SK-N-SH (cell line): ENCODE data around the gene SLC66A3. TPM values are rescaled to one million over a fixed set of nuclear protein-coding genes. Genes with fewer than 3 reads are reported as not detected.

Experiments
- CTCF ChIA-PET: fragments of 300-600, 350-600 bp; formaldehyde crosslinking; extraction: SDS; loops from one replicate; lab custom pipeline; 2021; lab: Yijun Ruan, JAX
- POLR2A ChIA-PET: fragments of 350-600 bp; sonication (Branson Sonifier 250); formaldehyde crosslinking; extraction: SDS; loops from one replicate; lab custom pipeline; 2020; ENCODE audit warnings: antibody characterized with exemption, inconsistent platforms; lab: Yijun Ruan, JAX
- DNase-seq: peaks from one replicate; pipeline ENCODE4 v3.0.0; 2012
- H2AFZ ChIP-seq: fragments of 200-600 bp; sonication (generic); 2 replicates; pipeline ENCODE4 v1.8.1; 2016; ENCODE audit warnings: antibody characterized with exemption, mild to moderate bottlenecking, low read depth
- H3F3A ChIP-seq: fragments of 200-600 bp; sonication (generic); replicated peaks from 2 replicates; pipeline ENCODE3; 2016; ENCODE audit warnings: antibody characterized with exemption, mild to moderate bottlenecking; ENCODE audit not compliant: insufficient read depth
- H3K27ac ChIP-seq, 2 experiments: fragments of 200-500 bp in 1 of 2; fragments of 200-600 bp in 1 of 2; sonication (Bioruptor generic) in 1 of 2; sonication (generic), shearing (Covaris generic) in 1 of 2; 2 replicates each; pipeline versions ENCODE4 v1.5.1 to v1.6.1; 2014 to 2016; ENCODE audit warnings: low read depth in 2 of 2, inconsistent platforms in 1 of 2, low read length in 1 of 2, mild to moderate bottlenecking in 1 of 2, mixed read lengths in 1 of 2
- H3K27me3 ChIP-seq: fragments of 200-600 bp; sonication (generic), shearing (Covaris generic); 2 replicates; pipeline ENCODE4 v1.6.1; 2016; ENCODE audit warnings: mixed run types; ENCODE audit not compliant: insufficient read depth
- H3K36me3 ChIP-seq, 2 experiments: fragments of 200-500 bp in 1 of 2; fragments of 200-600 bp in 1 of 2; sonication (Bioruptor generic) in 1 of 2; sonication (generic) in 1 of 2; replicated peaks in 1 of 2; 2 replicates each; pipeline versions ENCODE3 to v1.5.1; 2014 to 2016; ENCODE audit warnings: low read length in 1 of 2, mild to moderate bottlenecking in 1 of 2; ENCODE audit not compliant: insufficient read depth in 2 of 2, control insufficient read depth in 1 of 2
- H3K4me1 ChIP-seq, 2 experiments: fragments of 200-500 bp in 1 of 2; fragments of 200-600 bp in 1 of 2; sonication (Bioruptor generic) in 1 of 2; sonication (generic), shearing (Covaris generic) in 1 of 2; 2 replicates each; pipeline versions ENCODE4 v1.5.1 to v1.6.1; 2014 to 2016; ENCODE audit warnings: low read depth in 1 of 2, low read length in 1 of 2, mixed run types in 1 of 2; ENCODE audit not compliant: insufficient read depth in 2 of 2, control insufficient read depth in 1 of 2
- H3K4me2 ChIP-seq: fragments of 200-600 bp; sonication (generic), shearing (Covaris generic); 2 replicates; pipeline ENCODE4 v1.6.1; 2017; ENCODE audit warnings: mixed run types
- H3K4me3 ChIP-seq, 2 experiments: fragments of 200-500 bp in 1 of 2; fragments of 200-600 bp in 1 of 2; sonication (Bioruptor generic) in 1 of 2; sonication (generic), shearing (Covaris generic) in 1 of 2; 2 replicates each; pipeline versions ENCODE4 v1.5.1 to v1.8.1; 2014 to 2016; ENCODE audit warnings: low read depth in 2 of 2, inconsistent platforms in 1 of 2, low read length in 1 of 2, mild to moderate bottlenecking in 1 of 2, mixed read lengths in 1 of 2, moderate library complexity in 1 of 2
- H3K79me2 ChIP-seq: fragments of 200-600 bp; sonication (generic); 2 replicates; pipeline ENCODE4 v1.8.1; 2017; ENCODE audit warnings: mild to moderate bottlenecking; ENCODE audit not compliant: insufficient read depth
- H3K9ac ChIP-seq: fragments of 200-600 bp; sonication (generic); 2 replicates; pipeline ENCODE4 v1.6.1; 2017; ENCODE audit warnings: mixed run types
- H3K9me2 ChIP-seq: fragments of 200-600 bp; sonication (generic); 2 replicates; pipeline ENCODE4 v1.6.1; 2017; ENCODE audit warnings: mixed run types
- H3K9me3 ChIP-seq: fragments of 200-600 bp; sonication (generic); 2 replicates; pipeline ENCODE4 v1.6.1; 2017; ENCODE audit warnings: mixed run types, mild to moderate bottlenecking, moderate library complexity
- H4K20me1 ChIP-seq: fragments of 200-600 bp; sonication (generic); 2 replicates; pipeline ENCODE4 v1.6.1; 2017; ENCODE audit warnings: mild to moderate bottlenecking, mixed run types; ENCODE audit not compliant: insufficient read depth
- CHD2 ChIP-seq: fragments of 150-350 bp; IDR thresholded peaks from 2 replicates; pipeline ENCODE4 v1.6.1; 2018; ENCODE audit warnings: low read length; ENCODE audit not compliant: partially characterized antibody
- CTCF ChIP-seq: fragments of 200-600 bp; sonication (generic); IDR thresholded peaks from 2 replicates; pipeline ENCODE4 v1.6.1; 2017; ENCODE audit warnings: antibody characterized with exemption, mild to moderate bottlenecking, moderate library complexity
- EZH2phosphoT487 ChIP-seq: fragments of 200-600 bp; sonication (generic); IDR thresholded peaks from 2 replicates; pipeline ENCODE4 v1.6.1; 2017; ENCODE audit warnings: low read depth, mixed run types, mild to moderate bottlenecking, antibody characterized with exemption, moderate library complexity, borderline replicate concordance
- FOSL2 ChIP-seq: IDR thresholded peaks from 2 replicates; pipeline ENCODE4 v1.4.0; 2012; ENCODE audit warnings: low read depth, mild to moderate bottlenecking, moderate library complexity, borderline replicate concordance
- MAX ChIP-seq: IDR thresholded peaks from 2 replicates; pipeline ENCODE4 v1.4.0; 2012; ENCODE audit warnings: low read depth
- MXI1 ChIP-seq: IDR thresholded peaks from 2 replicates; pipeline ENCODE4 v1.6.1; 2012; ENCODE audit warnings: mild to moderate bottlenecking, low read depth, low read length, improper control_type of control experiment
- NRF1 ChIP-seq: IDR thresholded peaks from 2 replicates; pipeline ENCODE4 v1.6.1; 2012; ENCODE audit warnings: low read depth, mild to moderate bottlenecking, low read length
- RCOR1 ChIP-seq: fragments of 150-350 bp; IDR thresholded peaks from 2 replicates; pipeline ENCODE4 v1.6.1; 2017; ENCODE audit warnings: antibody characterized with exemption, low read length
- SMC3 ChIP-seq: IDR thresholded peaks from 2 replicates; pipeline ENCODE4 v1.6.1; 2012; ENCODE audit warnings: low read depth, low read length, improper control_type of control experiment
- TAF1 ChIP-seq: IDR thresholded peaks from 2 replicates; pipeline ENCODE4 v1.6.1; 2012; ENCODE audit warnings: low read depth, mild to moderate bottlenecking, low read length, moderate library complexity, borderline replicate concordance
- TEAD4 ChIP-seq: IDR thresholded peaks from 2 replicates; pipeline ENCODE4 v1.4.0; 2012; ENCODE audit warnings: mild to moderate bottlenecking, borderline replicate concordance; ENCODE audit not compliant: insufficient read depth
- USF1 ChIP-seq: IDR thresholded peaks from 2 replicates; pipeline ENCODE4 v1.4.0; 2012; ENCODE audit warnings: low read depth, borderline replicate concordance
- YY1 ChIP-seq: IDR thresholded peaks from 2 replicates; pipeline ENCODE4 v1.4.0; 2012; ENCODE audit warnings: low read depth, mild to moderate bottlenecking
- WGBS: methylation state at CpG from one replicate; pipeline ENCODE4 v1.1.6; 2017; ENCODE audit warnings: low lambda C conversion rate; 5-methylcytosine and 5-hydroxymethylcytosine counted together
- polyA plus RNA-seq, 3 experiments: library from polyadenylated mRNA; depleted of rRNA; stranded (reverse); fragments of >200 nt; gene quantifications; 2 replicates each; pipeline ENCODE4 v1.2.3, GENCODE V29; 2012
- TF ChIP-seq, protein P1 (sequence below): IDR thresholded peaks from 2 replicates; pipeline ENCODE4 v1.6.1; 2012; ENCODE audit warnings: mild to moderate bottlenecking, low read depth, low read length, moderate library complexity

The SLC66A3 gene
- polyA plus RNA-seq, 1 of the 3 experiments (the other 2 are of a cell fraction): 49.0 TPM

- TF ChIP-seq CTCF (no peak), USF1 (no peak)
Measured at GRCh38 chr2:11158916-11159573, 3.8 kb downstream of the SLC66A3 start (continued).

GRCh38 chr2:11159574-11160170 lies 4.4 kb downstream of the SLC66A3 start:
- H4K20me1 ChIP-seq: no peaks in the 10 kb centered on the region
- peaks cover 3 to 4% of the 10 kb centered on the region in 2 experiments for H3K36me3 ChIP-seq
- H3K79me2 ChIP-seq: peaks cover 14% of the 10 kb centered on the region; the same call in 1 of the 2 replicates
- peaks cover under 1% of the 10 kb centered on the region for H3F3A ChIP-seq
- CTCF ChIA-PET: interaction anchor here (0.7 to 5.6 kb wide), 3 partner anchors 27 to 327 kb away, joined by 3 to 41 read pairs (median 3); a partner anchor contains a TSS
- no peak for TF ChIP-seq TAF1
- no peak for TF ChIP-seq RCOR1
- no peak for TF ChIP-seq MXI1
- TF ChIP-seq, protein P1, sequence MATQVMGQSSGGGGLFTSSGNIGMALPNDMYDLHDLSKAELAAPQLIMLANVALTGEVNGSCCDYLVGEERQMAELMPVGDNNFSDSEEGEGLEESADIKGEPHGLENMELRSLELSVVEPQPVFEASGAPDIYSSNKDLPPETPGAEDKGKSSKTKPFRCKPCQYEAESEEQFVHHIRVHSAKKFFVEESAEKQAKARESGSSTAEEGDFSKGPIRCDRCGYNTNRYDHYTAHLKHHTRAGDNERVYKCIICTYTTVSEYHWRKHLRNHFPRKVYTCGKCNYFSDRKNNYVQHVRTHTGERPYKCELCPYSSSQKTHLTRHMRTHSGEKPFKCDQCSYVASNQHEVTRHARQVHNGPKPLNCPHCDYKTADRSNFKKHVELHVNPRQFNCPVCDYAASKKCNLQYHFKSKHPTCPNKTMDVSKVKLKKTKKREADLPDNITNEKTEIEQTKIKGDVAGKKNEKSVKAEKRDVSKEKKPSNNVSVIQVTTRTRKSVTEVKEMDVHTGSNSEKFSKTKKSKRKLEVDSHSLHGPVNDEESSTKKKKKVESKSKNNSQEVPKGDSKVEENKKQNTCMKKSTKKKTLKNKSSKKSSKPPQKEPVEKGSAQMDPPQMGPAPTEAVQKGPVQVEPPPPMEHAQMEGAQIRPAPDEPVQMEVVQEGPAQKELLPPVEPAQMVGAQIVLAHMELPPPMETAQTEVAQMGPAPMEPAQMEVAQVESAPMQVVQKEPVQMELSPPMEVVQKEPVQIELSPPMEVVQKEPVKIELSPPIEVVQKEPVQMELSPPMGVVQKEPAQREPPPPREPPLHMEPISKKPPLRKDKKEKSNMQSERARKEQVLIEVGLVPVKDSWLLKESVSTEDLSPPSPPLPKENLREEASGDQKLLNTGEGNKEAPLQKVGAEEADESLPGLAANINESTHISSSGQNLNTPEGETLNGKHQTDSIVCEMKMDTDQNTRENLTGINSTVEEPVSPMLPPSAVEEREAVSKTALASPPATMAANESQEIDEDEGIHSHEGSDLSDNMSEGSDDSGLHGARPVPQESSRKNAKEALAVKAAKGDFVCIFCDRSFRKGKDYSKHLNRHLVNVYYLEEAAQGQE: no peak
- TF ChIP-seq YY1: no peak
- no peak for TF ChIP-seq SMC3
- TF ChIP-seq FOSL2: no peak
- no peak for TF ChIP-seq CHD2
- TF ChIP-seq MAX: no peak
- TF ChIP-seq NRF1: no peak
- TF ChIP-seq EZH2phosphoT487: no peak
- TF ChIP-seq TEAD4: no peak
- TF ChIP-seq, all 33 proteins: peak for 0
- peaks cover 0 to 30% of the 10 kb centered on the region in 2 experiments; a peak in 1 of 4 replicates for H3K4me1 ChIP-seq
- no peaks in the 10 kb centered on the region for H3K9me3 ChIP-seq
- no peak overlapping the region for H3K27ac ChIP-seq
- POLR2A ChIA-PET: no interaction called here
- no peak overlapping the region for H3K9ac ChIP-seq
- 94% methylated on average over 11 of the region's 14 CpGs for WGBS
- H3K4me3 ChIP-seq: no peak overlapping the region
- H3K4me2 ChIP-seq: no peak overlapping the region
- no peaks in the 10 kb centered on the region for H3K9me2 ChIP-seq
- H2AFZ ChIP-seq: no peak overlapping the region
- no peaks in the 10 kb centered on the region for H3K27me3 ChIP-seq
- DNase-seq: no peak
